Stimulated activated naive CD8-positive, alpha-beta T cell treated with anti-CD3 and anti-CD28 coated beads, Interleukin-15, Interleukin-2, amounts not matched to agents 100 U/mL and 50 U/mL, for 24 hours (primary cell): ENCODE data around the gene RPTOR.
"Not testable (repeated sequence)": the region's sequence is repeated elsewhere in the genome, so short reads cannot be mapped to it uniquely, and the experiment has no call there.

Experiments used
- ATAC-seq: fragments of 150-1000 bp; cut with Tn5 transposase; one replicate; pipeline ENCODE4 v1.10.0; 2021
- DNase-seq: peaks from one replicate; pipeline ENCODE4 v3.0.0; 2021

Gene RPTOR

GRCh38 chr17:80544655-80545498 lies at the start of gene RPTOR:
Gene RPTOR, plus strand, starts transcription at chr17:80544838. Its CDS starts 792 bp downstream, at chr17:80545630.
- peak; percentile 92 for DNase-seq
- peak; percentile 96 for ATAC-seq

- ATAC-seq (no peak), DNase-seq (no peak)
Measured at GRCh38 chr17:80497726-80498241, 46.9 kb upstream of the RPTOR start.

DNA sequence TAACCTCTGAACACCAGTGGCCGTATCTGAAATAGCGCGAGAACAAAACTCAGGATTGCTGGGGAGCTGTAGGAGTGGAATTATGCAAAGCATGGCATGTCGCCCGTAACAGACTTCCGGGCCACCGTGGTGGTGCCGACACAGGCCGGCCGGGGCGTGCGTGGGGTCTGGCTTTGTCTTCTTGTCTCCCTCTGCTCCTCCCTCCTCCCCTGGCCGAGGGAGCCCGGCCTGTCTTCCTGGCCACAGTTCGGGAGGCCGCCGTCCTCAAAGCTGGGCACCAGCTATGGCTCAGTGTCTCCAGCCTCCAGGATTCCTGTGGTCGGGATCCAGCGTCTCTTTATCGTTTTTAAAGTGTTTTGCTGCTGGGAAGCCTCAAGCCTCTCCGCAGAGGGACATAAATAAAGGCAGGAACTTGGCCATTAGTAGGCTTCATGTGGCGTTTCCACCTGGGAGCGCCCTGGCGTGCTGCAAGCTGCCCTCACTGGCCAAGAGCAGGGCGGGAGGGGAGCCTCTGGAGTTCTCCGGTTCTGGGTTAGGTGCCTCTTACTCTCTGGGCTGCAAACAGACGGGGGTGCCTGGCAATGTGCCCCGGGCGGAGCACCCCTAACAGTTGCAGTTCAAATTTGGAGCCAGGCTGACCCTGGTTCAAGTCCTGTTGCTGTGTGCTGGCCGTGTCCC lies 46.3 kb upstream of the RPTOR start:
- DNase-seq (no peak), ATAC-seq (no peak)

- ATAC-seq (no peak), DNase-seq (no peak)
Measured at GRCh38 chr17:80498920-80499410, 45.7 kb upstream of the RPTOR start.

DNA sequence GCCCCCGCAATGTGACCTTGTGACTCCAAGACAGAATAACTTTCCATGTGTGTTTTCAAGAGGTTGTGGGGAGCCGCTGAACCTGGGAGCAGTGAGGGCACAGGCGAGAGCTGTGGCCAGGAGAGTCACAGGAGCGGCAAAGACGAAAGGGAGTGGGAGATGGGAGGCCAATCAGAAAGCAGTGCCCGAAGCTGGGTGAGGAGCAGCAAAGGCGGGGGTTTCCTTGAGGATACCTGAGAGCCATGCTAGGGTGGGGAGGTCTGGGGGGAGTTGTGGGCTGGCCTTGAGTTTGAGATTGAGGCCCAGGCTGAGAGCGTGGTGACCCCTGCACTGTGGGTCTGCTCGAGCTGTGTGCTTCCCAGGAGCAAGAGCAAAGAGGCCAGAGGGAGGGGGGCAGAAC lies 45.1 kb upstream of the RPTOR start:
- DNase-seq (no peak), ATAC-seq (no peak)

DNA sequence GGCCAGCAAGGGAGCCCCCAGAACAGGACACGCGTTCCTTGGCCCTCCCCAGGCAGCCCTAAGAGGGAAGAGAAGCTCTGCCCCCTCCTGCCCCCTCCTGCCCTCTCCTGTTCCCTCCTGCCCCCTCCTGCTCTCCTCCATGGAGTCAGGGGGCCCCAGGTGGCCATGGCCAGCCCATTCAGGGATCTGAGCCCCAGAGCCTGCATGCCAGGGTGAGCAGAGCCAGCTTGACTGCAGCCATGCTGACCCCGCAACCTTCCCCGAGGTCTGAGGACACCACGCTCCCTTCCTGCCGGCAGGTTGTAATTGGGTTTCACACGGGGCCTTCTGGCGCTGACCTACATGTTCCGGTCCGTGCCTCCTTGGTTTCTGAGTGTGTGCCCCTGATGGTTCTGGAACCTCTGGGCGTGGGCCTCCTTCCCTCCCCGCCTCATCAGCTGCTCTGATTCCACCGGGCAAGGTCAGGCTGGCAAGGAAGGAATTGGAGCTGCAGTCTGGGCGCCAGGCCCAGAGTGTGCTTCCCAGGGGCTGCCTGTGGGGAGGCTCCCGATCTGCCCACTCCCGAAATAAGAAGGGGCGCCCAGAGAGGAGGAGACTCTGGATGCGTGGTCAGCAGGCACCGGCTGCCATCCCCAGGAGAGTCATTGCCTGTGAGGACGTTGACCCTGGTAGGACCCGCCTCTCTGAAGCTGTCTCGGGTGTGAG lies 44.5 kb upstream of the RPTOR start:
- ATAC-seq (no peak), DNase-seq (no peak)

DNA sequence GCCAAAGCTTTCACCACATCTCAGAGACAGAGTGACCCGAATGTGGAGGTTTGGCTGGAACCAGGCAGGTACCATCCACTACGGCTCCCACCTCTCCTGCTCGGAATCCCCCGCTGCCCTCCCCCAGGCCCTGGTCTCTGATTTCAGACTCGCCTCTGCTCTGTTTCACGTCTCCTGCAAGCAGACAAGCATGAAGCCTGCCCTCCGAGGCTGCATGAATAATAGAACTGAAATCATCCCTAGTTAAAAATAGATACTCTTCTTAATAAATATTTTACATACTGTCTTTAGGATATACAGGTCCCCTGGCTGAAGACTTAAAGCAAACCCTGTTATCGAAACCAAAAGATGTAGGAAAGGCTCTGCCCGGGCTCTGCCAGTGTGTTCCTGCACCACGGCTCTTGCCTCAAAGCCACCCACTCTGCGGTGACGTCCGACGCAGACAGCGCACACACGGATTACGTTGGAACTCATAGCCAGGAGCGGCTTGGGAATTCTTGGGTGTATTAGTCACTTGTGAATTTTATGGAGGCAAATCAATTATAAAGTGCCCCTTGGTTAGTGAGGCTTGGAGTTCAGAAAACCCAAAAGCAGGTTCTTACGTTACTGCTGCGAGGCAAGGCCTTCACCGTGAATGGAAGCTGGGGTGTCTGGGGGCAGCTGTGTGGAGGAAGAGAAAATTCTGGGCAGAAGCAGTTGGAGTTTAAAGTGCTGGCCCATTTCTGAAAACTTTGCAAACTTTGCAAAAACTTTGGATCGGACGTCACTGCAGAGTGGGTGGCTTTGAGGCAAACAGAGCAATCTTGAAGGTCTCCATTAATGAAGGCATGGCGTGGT lies 42.7 kb upstream of the RPTOR start:
- ATAC-seq (no peak), DNase-seq (no peak)

DNA sequence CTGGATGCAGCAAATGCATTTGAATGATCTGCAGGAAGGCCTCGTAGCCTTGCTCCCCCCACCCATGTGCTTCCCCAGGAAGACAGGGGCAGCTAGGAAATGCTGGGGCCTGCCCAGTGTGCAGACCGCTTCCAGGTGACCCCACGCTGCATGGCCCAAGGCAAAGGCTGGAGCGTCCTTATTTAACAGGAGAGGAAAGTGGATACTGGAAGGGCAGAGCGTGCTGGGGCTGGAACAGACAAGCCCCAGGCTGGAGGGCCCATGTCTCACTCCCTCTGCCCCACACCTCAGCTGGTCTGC lies 42.1 kb upstream of the RPTOR start:
- ATAC-seq = no peak
- DNase-seq = no peak

DNA sequence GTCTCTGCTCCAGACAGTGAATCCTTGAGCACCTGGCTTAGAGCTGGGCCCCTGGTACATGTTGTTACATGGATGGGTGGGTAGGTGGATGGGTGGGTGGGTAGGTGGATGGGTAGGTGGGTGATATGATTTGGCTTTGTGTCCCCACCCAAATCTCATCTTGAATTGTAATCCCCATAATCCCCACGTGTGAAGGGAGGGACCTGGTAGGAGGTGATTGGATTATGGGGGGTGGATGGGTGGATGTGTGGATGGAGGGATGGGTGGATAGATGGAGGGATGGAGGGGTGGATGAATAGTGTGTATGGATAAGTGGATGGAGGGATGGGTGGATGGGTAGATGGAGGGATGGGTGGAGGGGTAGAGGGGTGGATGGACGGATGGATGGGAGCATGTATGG lies 41.6 kb upstream of the RPTOR start:
- no peak for ATAC-seq
- DNase-seq = no peak

DNA sequence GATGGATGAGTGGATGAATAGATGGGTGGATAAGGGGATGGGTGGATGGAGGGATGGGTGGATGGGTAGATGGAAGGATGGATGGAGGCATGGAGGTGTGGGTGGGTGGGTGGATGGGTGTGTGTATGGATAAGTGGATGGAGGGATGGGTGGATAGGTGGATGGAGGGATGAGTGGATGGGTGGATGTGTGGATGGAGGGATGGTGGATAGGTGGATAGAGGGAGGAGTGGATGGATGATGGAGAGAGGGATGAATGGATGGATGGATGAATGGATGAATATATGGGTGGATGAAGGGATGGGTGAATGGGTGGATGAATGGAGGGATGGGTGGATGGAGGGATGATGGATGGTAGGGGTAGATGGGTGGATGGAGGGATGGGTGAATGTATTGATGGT lies 40.7 kb upstream of the RPTOR start:
- ATAC-seq (no peak), DNase-seq (no peak)

DNA sequence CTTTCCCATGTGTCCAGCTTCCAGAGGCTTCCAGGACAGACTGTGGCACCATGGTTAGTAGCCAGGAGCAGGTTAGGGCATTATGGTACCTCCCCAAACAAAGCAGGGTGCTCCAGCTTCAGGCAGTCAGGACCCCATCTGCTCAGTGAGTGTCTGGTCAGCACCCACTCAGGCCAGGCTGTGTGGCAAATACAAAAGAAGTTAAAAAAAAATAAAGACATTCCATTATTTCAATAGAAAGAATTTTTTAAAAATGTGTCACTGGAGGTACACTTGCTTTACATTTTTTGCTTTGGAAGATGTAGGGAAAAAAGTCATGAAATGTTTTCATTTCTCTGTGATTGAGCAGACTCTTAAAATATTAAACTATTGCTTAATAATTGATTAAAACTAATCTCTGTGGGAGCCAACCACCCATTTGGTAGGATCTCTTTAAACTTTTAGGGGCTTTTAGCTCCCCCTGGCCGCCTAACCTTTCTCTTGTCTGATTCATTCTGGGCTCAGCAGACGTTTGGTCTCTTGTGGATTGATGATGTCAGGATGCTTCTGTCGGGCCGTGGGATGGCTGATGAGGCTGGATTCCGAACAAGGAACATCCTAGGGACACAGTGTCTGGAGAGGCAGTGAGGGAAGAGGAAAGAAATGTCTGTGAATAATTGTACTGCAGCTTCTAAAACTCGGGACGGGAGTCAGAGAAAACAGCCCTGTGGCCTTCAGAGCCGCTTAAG lies 39.8 kb upstream of the RPTOR start:
- ATAC-seq (no peak), DNase-seq (no peak)

- ATAC-seq, DNase-seq: not testable (repeated sequence)
Measured at GRCh38 chr17:80507177-80507576, 37.5 kb upstream of the RPTOR start.

DNA sequence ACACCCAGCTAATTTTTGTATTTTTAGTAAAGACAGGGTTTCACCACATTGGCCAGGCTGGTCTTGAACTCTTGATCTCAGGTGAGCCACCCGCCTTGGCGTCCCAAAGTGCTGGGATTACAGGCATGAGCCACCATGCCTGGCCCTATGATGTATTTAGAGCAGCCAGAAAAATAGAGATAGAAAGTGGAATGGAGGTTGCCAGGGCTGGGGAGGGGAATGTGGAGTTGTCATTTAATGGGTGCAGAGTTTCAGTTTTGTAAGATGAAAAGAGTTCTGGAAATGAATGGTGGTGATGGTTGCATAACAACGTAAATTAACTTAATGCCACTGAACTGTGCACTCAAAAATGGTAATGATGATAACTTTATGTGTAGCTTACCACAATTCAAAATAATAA lies 36.7 kb upstream of the RPTOR start:
- no peak for DNase-seq
- ATAC-seq = no peak

- ATAC-seq (no peak), DNase-seq (no peak)
Measured at GRCh38 chr17:80509311-80509710, 35.3 kb upstream of the RPTOR start.

- ATAC-seq (no peak), DNase-seq (no peak)
Measured at GRCh38 chr17:80510132-80510531, 34.5 kb upstream of the RPTOR start.

DNA sequence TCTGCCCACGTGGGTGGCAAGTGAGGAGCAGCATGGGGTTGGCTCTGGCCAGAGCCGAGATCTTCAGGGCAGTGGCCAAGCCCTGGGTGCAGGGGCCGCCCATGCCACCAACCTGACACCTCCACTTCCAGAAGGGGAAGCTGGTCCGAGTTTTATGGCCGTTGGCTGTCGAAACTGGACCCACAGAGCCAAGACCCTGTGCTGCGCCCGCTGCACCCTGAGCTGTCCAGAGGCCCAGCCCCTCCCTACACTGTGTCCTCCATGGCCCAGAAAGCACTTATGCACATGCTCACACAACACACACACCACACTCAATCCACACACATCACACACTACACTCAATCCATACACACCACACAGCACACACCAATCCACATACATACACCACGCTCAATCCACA lies 33.9 kb upstream of the RPTOR start:
- ATAC-seq = peak; percentile 9
- no peak for DNase-seq

DNA sequence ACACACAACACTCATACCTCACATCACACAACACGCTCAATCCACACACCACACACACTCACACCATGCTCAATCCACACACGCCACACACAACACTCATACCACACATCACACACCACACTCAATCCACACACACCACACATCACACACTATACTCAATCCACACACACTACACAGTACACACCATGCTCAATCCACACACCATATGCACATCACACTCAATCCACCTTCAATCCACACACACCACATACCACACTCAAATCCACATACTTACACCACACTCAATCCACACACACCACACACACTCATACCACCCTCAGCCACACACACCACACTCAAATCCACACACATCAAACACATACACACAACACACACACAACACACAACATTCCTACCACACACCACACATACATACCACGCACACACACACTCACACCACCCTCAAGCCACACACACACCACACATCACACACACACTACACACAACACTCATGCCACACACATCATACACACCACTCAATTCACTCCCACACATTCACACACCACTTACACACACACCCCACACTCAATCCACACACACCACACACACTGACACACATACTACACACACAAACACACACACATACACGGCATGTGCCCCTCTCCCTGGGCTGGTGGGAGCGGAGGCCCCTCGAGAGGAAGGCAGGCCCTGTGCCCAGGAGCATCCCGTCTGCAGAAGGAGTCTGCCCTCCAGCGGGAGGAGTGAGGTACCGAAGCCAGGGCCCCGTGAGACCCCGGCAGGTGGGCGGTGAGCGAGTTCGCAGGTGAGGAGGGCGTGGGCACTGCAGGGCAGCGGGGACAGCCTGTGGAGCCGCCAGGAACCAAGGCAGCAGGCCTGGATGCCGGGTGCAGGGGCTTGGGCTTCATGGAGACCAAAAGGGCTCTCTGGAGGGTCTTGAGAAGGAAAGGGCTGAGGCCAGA lies 33.1 kb upstream of the RPTOR start:
- ATAC-seq (no peak), DNase-seq (no peak)

DNA sequence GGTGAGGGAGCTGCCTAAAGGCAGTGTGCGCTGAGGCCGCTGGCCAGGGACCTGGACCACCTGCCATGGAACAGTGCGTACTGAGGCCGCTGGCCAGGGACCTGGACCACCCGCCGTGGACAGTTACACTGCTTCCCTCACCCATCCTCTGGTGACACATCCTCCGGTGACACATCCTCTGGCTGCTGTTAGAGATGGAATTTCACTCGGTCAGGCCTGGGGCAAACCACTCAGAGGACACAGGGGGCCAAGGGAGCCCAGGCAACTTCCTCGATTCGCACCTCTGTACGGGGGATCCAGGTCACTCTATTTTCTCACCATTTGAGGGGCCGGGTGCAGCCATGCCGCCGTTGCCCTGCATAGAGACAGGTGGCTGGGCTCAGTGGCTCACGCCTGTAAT lies 32.4 kb upstream of the RPTOR start:
- no peak for ATAC-seq
- no peak for DNase-seq

GRCh38 chr17:80513201-80513600 lies 31.4 kb upstream of the RPTOR start:
- no peak for ATAC-seq
- no peak for DNase-seq

DNA sequence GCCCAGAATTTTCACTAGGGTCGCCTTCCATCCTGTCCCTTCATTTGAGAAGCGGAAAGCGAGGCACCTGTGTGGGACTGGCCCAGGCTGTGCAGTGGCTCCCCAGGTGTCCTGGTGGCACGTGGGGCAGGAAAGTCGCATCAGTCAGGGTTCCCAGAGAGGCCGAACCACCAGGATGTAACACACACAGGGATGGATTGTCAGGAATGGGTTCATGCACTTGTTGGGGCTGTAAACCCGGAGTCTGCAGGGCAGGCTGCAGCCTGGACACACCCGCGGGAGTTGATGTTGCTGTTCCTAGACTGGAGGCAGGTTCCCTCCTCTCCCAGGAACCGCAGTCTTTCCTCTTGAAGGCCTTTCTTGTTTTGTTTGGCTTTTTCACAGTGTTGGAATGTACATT lies 30.7 kb upstream of the RPTOR start:
- DNase-seq (no peak), ATAC-seq (no peak)
